ENCODE data around the gene LKAAEAR1.

Gene LKAAEAR1

DNA sequence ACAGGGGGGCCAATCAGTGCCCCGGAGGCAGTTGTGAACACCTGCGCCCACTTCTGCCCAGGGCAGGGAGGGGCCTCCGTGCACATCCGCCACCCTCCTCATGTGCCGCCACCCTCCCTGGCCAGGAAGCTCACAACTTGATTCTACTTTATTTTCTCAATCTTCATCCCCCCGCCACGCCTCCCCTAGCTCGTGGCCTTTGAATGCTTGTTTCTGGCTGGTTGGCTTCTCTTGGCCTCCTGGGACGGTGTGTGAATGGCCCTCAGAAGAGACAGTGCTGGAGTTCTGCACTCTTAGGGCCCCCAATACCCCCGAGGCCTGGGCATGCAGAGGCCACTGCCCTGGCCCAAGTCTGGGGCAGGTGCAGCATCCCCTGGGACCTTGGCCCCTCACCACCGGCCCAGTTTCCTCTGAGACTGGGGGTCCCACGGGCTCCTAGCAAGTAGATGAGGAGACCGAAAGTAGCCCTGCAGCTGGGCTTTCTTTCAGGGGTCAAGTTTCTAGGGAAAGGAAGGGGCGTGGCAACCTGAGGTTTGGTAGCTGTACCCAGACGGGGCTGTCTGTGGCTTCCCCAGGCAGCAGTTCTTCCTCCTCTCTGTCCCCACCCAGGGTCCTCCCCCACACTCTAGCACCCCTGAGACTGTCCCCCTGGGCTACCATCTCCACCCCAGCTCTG, 6.2 kb downstream of the LKAAEAR1 start:
- DNase-seq (ENCODE audit: extremely low read depth, low read depth), result no peak
- H3K4me3 ChIP-seq (replicated peaks; ENCODE audit: low read depth, low read length), result peak overlapping the region; percentile 71
- TF ChIP-seq, protein P1, sequence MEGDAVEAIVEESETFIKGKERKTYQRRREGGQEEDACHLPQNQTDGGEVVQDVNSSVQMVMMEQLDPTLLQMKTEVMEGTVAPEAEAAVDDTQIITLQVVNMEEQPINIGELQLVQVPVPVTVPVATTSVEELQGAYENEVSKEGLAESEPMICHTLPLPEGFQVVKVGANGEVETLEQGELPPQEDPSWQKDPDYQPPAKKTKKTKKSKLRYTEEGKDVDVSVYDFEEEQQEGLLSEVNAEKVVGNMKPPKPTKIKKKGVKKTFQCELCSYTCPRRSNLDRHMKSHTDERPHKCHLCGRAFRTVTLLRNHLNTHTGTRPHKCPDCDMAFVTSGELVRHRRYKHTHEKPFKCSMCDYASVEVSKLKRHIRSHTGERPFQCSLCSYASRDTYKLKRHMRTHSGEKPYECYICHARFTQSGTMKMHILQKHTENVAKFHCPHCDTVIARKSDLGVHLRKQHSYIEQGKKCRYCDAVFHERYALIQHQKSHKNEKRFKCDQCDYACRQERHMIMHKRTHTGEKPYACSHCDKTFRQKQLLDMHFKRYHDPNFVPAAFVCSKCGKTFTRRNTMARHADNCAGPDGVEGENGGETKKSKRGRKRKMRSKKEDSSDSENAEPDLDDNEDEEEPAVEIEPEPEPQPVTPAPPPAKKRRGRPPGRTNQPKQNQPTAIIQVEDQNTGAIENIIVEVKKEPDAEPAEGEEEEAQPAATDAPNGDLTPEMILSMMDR (IDR thresholded peaks at IDR 0.05; ENCODE audit: low read depth, low read length, missing control alignments), result no peak

DNA sequence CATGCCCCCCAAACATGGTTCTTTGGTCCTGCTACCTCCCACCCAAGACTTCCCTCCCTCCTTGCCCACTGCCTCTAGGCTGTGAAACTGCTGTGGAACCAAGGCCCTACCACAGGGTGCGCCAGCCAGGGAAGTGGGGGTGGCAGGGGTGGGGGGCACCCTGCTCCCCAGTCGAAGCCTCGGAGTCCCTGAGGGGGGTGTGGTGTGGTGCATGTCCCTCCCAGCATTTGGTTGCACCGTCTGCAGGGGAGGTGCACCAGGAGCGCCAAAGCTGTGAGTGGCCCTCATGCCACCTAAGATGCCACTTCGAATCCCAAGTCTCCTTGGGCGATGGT, 6.7 kb downstream of the LKAAEAR1 start:
- H3K4me3 ChIP-seq (replicated peaks; ENCODE audit: low read depth, low read length), result no peak overlapping the region
- DNase-seq (ENCODE audit: extremely low read depth, low read depth), result no peak
- TF ChIP-seq, protein P1 (IDR thresholded peaks at IDR 0.05; ENCODE audit: low read depth, low read length, missing control alignments), result no peak

- no peak overlapping the region for H3K4me3 ChIP-seq (replicated peaks; ENCODE audit: low read depth, low read length)
- TF ChIP-seq, protein P1 (IDR thresholded peaks at IDR 0.05; ENCODE audit: low read depth, low read length, missing control alignments), result no peak
- DNase-seq (ENCODE audit: extremely low read depth, low read depth), result no peak
These were observed 7.1 kb downstream of the LKAAEAR1 start for GRCh38 chr20:64077094-64077493.

DNA sequence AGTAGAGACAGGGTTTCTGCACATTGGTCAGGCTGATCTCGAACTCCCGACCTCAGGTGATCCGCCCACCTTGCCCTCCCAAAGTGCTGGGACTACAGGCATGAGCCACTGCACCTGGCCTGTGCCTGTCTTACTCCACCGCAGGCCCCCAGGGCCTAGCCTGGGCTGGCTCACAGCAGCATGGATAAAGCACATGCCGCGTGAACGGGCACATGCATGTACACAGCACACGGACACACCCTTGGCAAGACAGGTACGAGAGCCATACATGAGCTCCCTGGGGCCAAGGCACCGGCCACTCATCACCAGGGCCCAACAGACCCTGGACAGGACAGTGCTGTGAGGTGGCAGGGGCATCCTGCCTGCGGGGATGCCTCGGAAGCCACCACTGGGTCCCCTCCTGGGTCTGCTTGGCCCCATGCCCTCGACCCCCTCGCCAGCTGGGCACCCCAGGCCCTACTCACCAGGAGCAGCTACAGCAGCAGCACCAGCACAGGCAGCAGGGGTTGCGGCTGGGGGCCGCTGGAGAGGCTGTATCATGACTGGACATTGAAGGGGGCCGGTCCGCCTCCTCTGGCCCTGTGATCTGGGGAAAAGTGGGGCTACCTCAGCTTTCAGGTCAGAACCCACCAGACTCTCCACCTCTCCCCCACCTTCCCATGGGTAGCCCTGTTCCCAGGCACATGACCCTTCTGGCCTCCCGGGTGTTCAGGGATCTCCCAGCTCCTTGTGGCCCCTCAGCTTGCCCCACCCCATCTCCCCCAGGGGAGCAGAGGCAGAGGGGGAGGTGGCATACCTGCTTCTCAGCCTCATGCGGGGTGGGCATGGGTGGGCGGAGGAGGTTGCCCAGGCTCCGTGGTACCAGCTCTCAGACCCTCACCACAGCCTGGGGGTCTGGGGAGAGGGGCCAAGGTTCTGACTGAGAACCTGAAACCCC, 7.9 kb downstream of the LKAAEAR1 start:
- TF ChIP-seq, protein P1 (IDR thresholded peaks at IDR 0.05; ENCODE audit: low read depth, low read length, missing control alignments), result no peak
- no peak for DNase-seq (ENCODE audit: extremely low read depth, low read depth)
- no peak overlapping the region for H3K4me3 ChIP-seq (replicated peaks; ENCODE audit: low read depth, low read length)

GRCh38 chr20:64075556-64075955, 8.6 kb downstream of the LKAAEAR1 start:
- no peak for DNase-seq (ENCODE audit: extremely low read depth, low read depth)
- H3K4me3 ChIP-seq (replicated peaks; ENCODE audit: low read depth, low read length), result no peak overlapping the region
- TF ChIP-seq, protein P1 (IDR thresholded peaks at IDR 0.05; ENCODE audit: low read depth, low read length, missing control alignments), result no peak

DNA sequence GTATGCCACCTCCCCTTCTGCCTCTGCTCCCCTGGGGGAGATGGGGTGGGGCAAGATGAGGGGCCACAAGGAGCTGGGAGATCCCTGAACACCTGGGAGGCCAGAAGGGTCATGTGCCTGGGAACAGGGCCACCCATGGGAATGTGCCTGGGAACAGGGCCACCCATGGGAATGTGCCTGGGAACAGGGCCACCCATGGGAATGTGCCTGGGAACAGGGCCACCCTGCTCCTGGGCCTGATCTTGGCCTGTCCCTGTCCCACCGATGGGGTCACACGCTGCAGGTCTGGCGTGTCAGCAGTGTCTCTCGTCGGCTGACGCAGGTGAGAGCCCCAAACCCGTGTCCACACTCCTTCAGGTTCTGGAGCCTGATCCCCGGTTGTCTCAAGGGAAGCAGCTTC, 9.2 kb downstream of the LKAAEAR1 start:
- DNase-seq (ENCODE audit: extremely low read depth, low read depth), result no peak

More for the DNA sequence above, 9.2 kb downstream of the LKAAEAR1 start:
- H3K4me3 ChIP-seq (replicated peaks; ENCODE audit: low read depth, low read length), result no peak overlapping the region
- TF ChIP-seq, protein P1 (IDR thresholded peaks at IDR 0.05; ENCODE audit: low read depth, low read length, missing control alignments), result no peak
